Neuron (in vitro differentiated cells): ENCODE measurements around the gene SYNPO.
A peak's percentile ranks its signal among the peaks of the same experiment; 100 is the strongest.

Experiments
- H2AFZ ChIP-seq: one replicate; pipeline ENCODE4 v1.6.1; 2013; ENCODE audit warnings: low read depth, mild to moderate bottlenecking, inconsistent platforms, low read length, moderate library complexity
- H3K27me3 ChIP-seq: one replicate; pipeline ENCODE4 v1.6.1; 2013; ENCODE audit warnings: low read length; ENCODE audit not compliant: insufficient read depth
- H3K36me3 ChIP-seq: one replicate; pipeline ENCODE4 v1.6.1; 2013; ENCODE audit warnings: low read length; ENCODE audit not compliant: insufficient read depth
- H3K4me1 ChIP-seq: one replicate; pipeline ENCODE4 v1.6.1; 2013; ENCODE audit warnings: low read length; ENCODE audit not compliant: insufficient read depth
- H3K4me3 ChIP-seq: 2 replicates; pipeline ENCODE4 v1.5.1; 2013; ENCODE audit warnings: mild to moderate bottlenecking, low read length, moderate library complexity
- H3K9me3 ChIP-seq: one replicate; pipeline ENCODE4 v1.6.1; 2013; ENCODE audit warnings: low read length

Gene SYNPO

GRCh38 chr5:150651924-150652671 lies 11.6 kb downstream of the SYNPO start:
- Histone ChIP-seq H2AFZ (peak overlapping the region; percentile 23), H3K36me3 (no peaks in the 10 kb centered on the region), H3K4me3 (peak overlapping the region; percentile 9), H3K27me3 (no peaks in the 10 kb centered on the region), H3K4me1 (peaks cover 24% of the 10 kb centered on the region), H3K9me3 (no peaks in the 10 kb centered on the region)

GRCh38 chr5:150653145-150653761 lies 12.8 kb downstream of the SYNPO start:
- Histone ChIP-seq H2AFZ (no peak overlapping the region), H3K27me3 (no peaks in the 10 kb centered on the region), H3K4me1 (peaks cover 24% of the 10 kb centered on the region), H3K4me3 (no peak overlapping the region), H3K36me3 (no peaks in the 10 kb centered on the region), H3K9me3 (no peaks in the 10 kb centered on the region)

- Histone ChIP-seq H3K27me3 (peaks cover under 1% of the 10 kb centered on the region), H3K9me3 (no peaks in the 10 kb centered on the region), H3K4me1 (peaks cover 24% of the 10 kb centered on the region), H2AFZ (no peak overlapping the region), H3K4me3 (no peak overlapping the region), H3K36me3 (no peaks in the 10 kb centered on the region)
Measured at GRCh38 chr5:150653762-150654556, 13.5 kb downstream of the SYNPO start.

- H3K4me1 ChIP-seq: peaks cover 24% of the 10 kb centered on the region
- H3K4me3 ChIP-seq: no peak overlapping the region
- no peaks in the 10 kb centered on the region for H3K36me3 ChIP-seq
- peaks cover 12% of the 10 kb centered on the region for H3K27me3 ChIP-seq
- no peaks in the 10 kb centered on the region for H3K9me3 ChIP-seq
- H2AFZ ChIP-seq: no peak overlapping the region
Measured at GRCh38 chr5:150655221-150655620, 14.8 kb downstream of the SYNPO start.

GRCh38 chr5:150656191-150657132 lies 16.0 kb downstream of the SYNPO start:
- H3K4me1 ChIP-seq: peaks cover 21% of the 10 kb centered on the region
- peak overlapping the region; percentile 71 for H2AFZ ChIP-seq
- peaks cover 22% of the 10 kb centered on the region for H3K27me3 ChIP-seq
- H3K36me3 ChIP-seq: no peaks in the 10 kb centered on the region
- H3K9me3 ChIP-seq: no peaks in the 10 kb centered on the region
- H3K4me3 ChIP-seq: peak overlapping the region; percentile 55

GRCh38 chr5:150658121-150658520 lies 17.7 kb downstream of the SYNPO start:
- peaks cover 5% of the 10 kb centered on the region for H3K4me1 ChIP-seq
- no peaks in the 10 kb centered on the region for H3K9me3 ChIP-seq
- no peak overlapping the region for H3K4me3 ChIP-seq
- no peaks in the 10 kb centered on the region for H3K36me3 ChIP-seq
- no peak overlapping the region for H2AFZ ChIP-seq
- H3K27me3 ChIP-seq: peaks cover 36% of the 10 kb centered on the region

GRCh38 chr5:150658699-150659265 lies 18.3 kb downstream of the SYNPO start:
- H3K9me3 ChIP-seq: no peaks in the 10 kb centered on the region
- no peaks in the 10 kb centered on the region for H3K36me3 ChIP-seq
- H3K4me3 ChIP-seq: no peak overlapping the region
- H3K4me1 ChIP-seq: peaks cover 3% of the 10 kb centered on the region
- peaks cover 36% of the 10 kb centered on the region for H3K27me3 ChIP-seq
- H2AFZ ChIP-seq: no peak overlapping the region

- Histone ChIP-seq H2AFZ (no peak overlapping the region), H3K4me3 (no peak overlapping the region), H3K9me3 (no peaks in the 10 kb centered on the region), H3K36me3 (no peaks in the 10 kb centered on the region), H3K4me1 (peaks cover 3% of the 10 kb centered on the region), H3K27me3 (peaks cover 39% of the 10 kb centered on the region)
Measured at GRCh38 chr5:150659360-150660107, 19.1 kb downstream of the SYNPO start.

- H2AFZ ChIP-seq: no peak overlapping the region
- peaks cover 3% of the 10 kb centered on the region for H3K4me1 ChIP-seq
- no peak overlapping the region for H3K4me3 ChIP-seq
- no peaks in the 10 kb centered on the region for H3K36me3 ChIP-seq
- no peaks in the 10 kb centered on the region for H3K9me3 ChIP-seq
- H3K27me3 ChIP-seq: peaks cover 39% of the 10 kb centered on the region
Measured at GRCh38 chr5:150660108-150660831, 19.8 kb downstream of the SYNPO start.

GRCh38 chr5:150661086-150661485 lies 20.6 kb downstream of the SYNPO start, which contains the start of gene MYOZ3:
Gene MYOZ3, plus strand, starts transcription at chr5:150661251. Its CDS starts 1,691 bp downstream, at chr5:150662942.
- peaks cover 1% of the 10 kb centered on the region for H3K4me1 ChIP-seq
- no peaks in the 10 kb centered on the region for H3K9me3 ChIP-seq
- no peak within 1 kb of the TSS for H2AFZ ChIP-seq
- peaks cover 39% of the 10 kb centered on the region for H3K27me3 ChIP-seq
- no peak within 1 kb of the TSS for H3K4me3 ChIP-seq
- H3K36me3 ChIP-seq: no peaks in the 10 kb centered on the region

GRCh38 chr5:150661821-150662596 lies 21.5 kb downstream of the SYNPO start:
- no peak overlapping the region for H2AFZ ChIP-seq
- H3K4me1 ChIP-seq: no peaks in the 10 kb centered on the region
- no peaks in the 10 kb centered on the region for H3K9me3 ChIP-seq
- H3K27me3 ChIP-seq: peaks cover 39% of the 10 kb centered on the region
- no peak overlapping the region for H3K4me3 ChIP-seq
- no peaks in the 10 kb centered on the region for H3K36me3 ChIP-seq
